NCI-H748 treated with DMSO at 0.1 percent for 48 hours (cell line): ENCODE measurements around the gene NRARP.

Source experiments
- DNase-seq: peaks from one replicate; lab custom pipeline; 2025; lab: John Stamatoyannopoulos, UW

Gene NRARP

GRCh38 chr9:137297966-137298365 lies 4.1 kb downstream of the NRARP start:
- DNase-seq: no peak

GRCh38 chr9:137296670-137297664 lies 5.1 kb downstream of the NRARP start:
- DNase-seq: no peak

GRCh38 chr9:137295849-137296669 lies 6.0 kb downstream of the NRARP start:
- no peak for DNase-seq

GRCh38 chr9:137295238-137295811 lies 6.7 kb downstream of the NRARP start:
- no peak for DNase-seq

- no peak for DNase-seq
Measured at GRCh38 chr9:137294681-137295237, 7.3 kb downstream of the NRARP start.

- DNase-seq: peak; percentile 55
Measured at GRCh38 chr9:137294091-137294680, 7.9 kb downstream of the NRARP start.

GRCh38 chr9:137293482-137294090 lies 8.5 kb downstream of the NRARP start:
- no peak for DNase-seq

- no peak for DNase-seq
Measured at GRCh38 chr9:137293094-137293481, 9.0 kb downstream of the NRARP start.

- peak; percentile 27 for DNase-seq
Measured at GRCh38 chr9:137286975-137287383, 15.1 kb downstream of the NRARP start.

GRCh38 chr9:137281345-137282116 lies 20.5 kb downstream of the NRARP start:
- no peak for DNase-seq

- no peak for DNase-seq
Measured at GRCh38 chr9:137280474-137281344, 21.4 kb downstream of the NRARP start.

GRCh38 chr9:137279741-137280473 lies 22.2 kb downstream of the NRARP start:
- no peak for DNase-seq

- no peak for DNase-seq
Measured at GRCh38 chr9:137278721-137279711, 23.1 kb downstream of the NRARP start.

GRCh38 chr9:137278061-137278701 lies 23.9 kb downstream of the NRARP start:
- DNase-seq: no peak

GRCh38 chr9:137277329-137278041 lies 24.6 kb downstream of the NRARP start, which contains the start of gene TOR4A:
TOR4A (plus strand) TSS chr9:137277726; CDS start chr9:137278690, 964 bp downstream.
- DNase-seq: no peak
